HL-60 (cell line): ENCODE results near the gene MME.

Source experiments
- CTCF ChIP-seq: IDR thresholded peaks from one replicate; pipeline ENCODE4 v1.5.1; 2011; ENCODE audit warnings: low read length, control low read depth, inconsistent platforms; ENCODE audit not compliant: insufficient read depth
- GABPA ChIP-seq: IDR thresholded peaks from 2 replicates; pipeline ENCODE4 v1.6.1; 2012; ENCODE audit warnings: low read depth
- POLR2AphosphoS5 ChIP-seq: IDR thresholded peaks from 2 replicates; pipeline ENCODE4 v1.6.1; 2012; ENCODE audit warnings: low read depth
- TF ChIP-seq, protein P1 (sequence below): IDR thresholded peaks from 2 replicates; pipeline ENCODE4 v1.6.1; 2012; ENCODE audit warnings: low read depth; ENCODE audit not compliant: insufficient replicate concordance

- no peak for TF ChIP-seq CTCF
- TF ChIP-seq GABPA: no peak
- TF ChIP-seq POLR2AphosphoS5: no peak
- TF ChIP-seq, protein P1, sequence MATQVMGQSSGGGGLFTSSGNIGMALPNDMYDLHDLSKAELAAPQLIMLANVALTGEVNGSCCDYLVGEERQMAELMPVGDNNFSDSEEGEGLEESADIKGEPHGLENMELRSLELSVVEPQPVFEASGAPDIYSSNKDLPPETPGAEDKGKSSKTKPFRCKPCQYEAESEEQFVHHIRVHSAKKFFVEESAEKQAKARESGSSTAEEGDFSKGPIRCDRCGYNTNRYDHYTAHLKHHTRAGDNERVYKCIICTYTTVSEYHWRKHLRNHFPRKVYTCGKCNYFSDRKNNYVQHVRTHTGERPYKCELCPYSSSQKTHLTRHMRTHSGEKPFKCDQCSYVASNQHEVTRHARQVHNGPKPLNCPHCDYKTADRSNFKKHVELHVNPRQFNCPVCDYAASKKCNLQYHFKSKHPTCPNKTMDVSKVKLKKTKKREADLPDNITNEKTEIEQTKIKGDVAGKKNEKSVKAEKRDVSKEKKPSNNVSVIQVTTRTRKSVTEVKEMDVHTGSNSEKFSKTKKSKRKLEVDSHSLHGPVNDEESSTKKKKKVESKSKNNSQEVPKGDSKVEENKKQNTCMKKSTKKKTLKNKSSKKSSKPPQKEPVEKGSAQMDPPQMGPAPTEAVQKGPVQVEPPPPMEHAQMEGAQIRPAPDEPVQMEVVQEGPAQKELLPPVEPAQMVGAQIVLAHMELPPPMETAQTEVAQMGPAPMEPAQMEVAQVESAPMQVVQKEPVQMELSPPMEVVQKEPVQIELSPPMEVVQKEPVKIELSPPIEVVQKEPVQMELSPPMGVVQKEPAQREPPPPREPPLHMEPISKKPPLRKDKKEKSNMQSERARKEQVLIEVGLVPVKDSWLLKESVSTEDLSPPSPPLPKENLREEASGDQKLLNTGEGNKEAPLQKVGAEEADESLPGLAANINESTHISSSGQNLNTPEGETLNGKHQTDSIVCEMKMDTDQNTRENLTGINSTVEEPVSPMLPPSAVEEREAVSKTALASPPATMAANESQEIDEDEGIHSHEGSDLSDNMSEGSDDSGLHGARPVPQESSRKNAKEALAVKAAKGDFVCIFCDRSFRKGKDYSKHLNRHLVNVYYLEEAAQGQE: no peak
These were observed 69.4 kb downstream of the MME start for GRCh38 chr3:155149494-155149893.
